NCI-H2081 (cell line): ENCODE results near the gene ESYT2.
A peak's percentile ranks its signal among the peaks of the same experiment; 100 is the strongest.

ENCODE experiments used
- DNase-seq, 2 experiments: peaks; one replicate each; lab custom pipeline; 2025; lab: John Stamatoyannopoulos, UW

ESYT2 gene

DNA sequence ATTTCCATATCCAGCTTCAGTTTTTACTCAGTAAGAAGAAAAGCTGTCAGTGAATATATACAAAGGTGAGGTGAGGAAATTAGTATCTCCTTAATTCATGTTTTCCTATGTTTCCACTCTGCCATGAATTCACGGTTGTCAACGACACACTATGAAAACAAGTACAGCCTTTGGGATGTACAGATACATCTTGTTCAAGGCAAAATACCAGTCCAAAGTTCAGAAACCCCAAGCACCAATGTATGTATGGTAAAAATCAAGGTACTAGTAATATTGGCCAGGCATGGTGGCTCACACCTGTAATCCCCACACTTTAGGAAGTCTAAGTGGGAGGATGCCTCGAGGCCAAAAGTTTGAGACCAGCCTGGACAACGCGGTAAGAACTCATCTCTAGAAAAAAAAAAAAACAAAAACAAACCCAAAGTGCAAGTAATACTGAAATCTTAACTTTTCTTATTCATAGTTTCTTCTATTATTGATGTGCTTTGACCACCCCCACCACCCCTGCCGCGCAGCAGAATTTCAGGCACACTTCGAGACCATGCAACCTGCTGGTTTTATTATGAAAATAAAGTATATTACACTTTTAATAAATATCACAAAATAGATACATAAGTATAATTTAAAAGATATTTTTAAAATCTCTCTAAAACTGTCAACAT lies 3.5 kb downstream of the ESYT2 start:
- DNase-seq: no peak

DNA sequence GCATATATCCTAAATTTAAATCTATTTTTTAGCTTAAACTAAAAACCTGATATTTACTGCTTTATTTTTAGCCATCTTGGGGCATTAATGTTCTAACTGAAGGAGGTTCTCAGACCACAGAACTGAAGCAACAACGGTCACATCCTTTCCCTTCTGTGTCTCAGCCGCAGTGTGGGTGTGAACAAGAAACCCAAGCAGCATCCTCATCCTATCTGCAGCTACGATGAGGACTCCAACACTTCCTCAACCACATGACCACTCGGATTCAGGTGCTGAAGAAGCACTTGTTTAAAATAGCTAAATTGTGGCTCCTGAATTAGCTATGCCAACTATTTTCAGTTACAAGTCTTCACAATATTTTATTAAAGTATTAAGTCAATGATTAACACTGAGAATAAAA lies 5.3 kb downstream of the ESYT2 start:
- no peak for DNase-seq

GRCh38 chr7:158821171-158822031 lies 7.9 kb downstream of the ESYT2 start:
- no peak for DNase-seq

GRCh38 chr7:158820656-158821055 lies 8.7 kb downstream of the ESYT2 start:
- DNase-seq: no peak

- DNase-seq: no peak
These were observed 9.6 kb downstream of the ESYT2 start for GRCh38 chr7:158819571-158820203.

DNA sequence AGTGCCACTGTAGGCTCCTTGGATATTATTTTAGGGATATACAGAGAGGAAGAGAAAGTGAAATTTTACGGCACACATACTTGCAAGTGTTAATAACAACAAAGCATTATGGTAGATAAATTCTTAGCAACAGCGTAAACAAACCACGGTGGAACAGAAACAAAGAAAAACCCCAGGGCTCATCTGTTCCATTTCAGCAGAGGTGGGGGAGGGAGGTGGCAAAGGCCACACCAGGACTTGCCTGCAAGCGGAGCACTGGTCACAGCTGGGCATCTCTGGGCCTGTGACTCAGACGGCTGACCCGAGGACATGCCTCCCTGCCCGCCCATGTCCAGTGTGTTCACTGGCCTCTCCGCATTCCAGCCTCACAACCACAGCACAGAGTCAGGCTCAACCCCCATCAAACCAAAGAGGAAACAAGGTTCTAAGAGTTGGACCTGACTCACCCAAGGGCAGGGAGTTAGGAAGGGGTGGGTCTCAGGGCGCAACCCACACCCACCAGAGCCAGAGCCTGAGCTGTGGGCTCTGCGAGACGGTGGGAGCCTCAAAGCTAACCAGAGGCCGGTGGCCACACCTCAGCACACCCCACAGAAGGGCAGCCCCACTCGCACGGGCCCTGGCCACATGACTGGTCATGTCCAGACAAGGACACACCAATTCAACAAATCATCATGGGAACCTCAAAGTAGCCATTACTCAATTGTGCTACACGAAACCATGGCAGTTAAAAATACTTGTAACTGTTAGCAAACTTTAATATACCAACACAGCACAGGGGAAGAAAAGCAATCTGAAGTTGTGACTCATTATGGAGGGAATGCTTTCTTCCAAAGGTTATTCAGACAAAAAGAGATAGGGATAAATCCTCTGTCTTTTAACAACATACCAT lies 10.7 kb downstream of the ESYT2 start:
- peak; percentile 49 to 57 for DNase-seq

- DNase-seq: no peak
These were observed 12.3 kb downstream of the ESYT2 start for GRCh38 chr7:158816995-158817394.

DNA sequence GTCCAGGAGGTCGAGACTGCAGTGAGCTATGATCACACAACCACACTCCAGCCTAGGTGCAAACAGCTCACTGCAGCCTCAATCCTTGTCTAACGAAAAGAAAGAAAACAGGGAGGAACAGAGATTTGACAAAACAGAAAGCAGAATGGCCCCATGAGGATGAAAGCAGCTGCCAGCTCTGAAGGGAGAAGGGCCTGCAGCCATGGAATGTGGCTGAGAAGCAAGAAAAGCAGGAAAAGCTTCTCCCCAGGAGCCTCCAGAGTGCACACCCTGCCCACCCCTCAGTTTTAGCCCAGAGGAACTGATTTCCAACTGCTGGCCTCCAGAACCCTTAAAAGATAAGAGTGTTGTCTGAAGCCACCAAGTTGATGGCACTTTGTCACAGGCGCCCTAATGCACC lies 13.0 kb downstream of the ESYT2 start:
- DNase-seq: no peak

GRCh38 chr7:158815800-158816128 lies 13.5 kb downstream of the ESYT2 start:
- DNase-seq: no peak

DNA sequence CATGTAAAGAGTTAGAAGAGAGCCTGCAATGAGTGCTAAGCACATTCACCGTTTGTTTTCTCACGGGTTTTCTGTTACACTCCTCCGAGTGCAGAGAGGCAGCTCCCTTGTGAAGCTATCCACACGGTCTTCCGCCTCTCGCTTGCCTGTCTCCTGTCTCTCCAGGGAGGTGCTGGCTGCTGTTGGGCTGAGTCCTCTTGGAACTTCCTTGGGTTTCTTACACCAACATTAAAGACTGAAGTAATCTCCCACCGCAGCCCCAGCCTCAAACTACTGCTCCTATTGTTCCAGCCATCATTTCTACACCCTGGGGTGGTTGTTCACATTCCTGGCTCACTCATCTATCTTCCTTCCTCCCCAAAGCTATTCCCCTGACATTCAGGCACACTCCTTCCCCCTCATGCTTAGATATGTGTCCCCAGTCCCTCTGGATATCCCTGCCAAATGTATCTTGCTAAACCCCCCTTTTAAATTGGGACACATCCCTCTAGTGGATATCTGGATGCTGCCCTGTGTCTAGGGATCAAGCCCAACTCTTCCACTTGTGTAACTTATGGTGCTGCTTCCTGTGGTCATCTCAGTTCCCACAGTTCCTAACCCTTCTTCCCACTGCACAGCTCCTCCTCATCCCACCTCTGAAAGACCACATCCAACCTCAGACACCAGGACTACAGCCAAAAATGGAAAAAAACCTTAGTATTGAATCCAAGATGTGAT lies 14.1 kb downstream of the ESYT2 start:
- no peak for DNase-seq

GRCh38 chr7:158814637-158815036 lies 14.7 kb downstream of the ESYT2 start:
- no peak for DNase-seq

DNA sequence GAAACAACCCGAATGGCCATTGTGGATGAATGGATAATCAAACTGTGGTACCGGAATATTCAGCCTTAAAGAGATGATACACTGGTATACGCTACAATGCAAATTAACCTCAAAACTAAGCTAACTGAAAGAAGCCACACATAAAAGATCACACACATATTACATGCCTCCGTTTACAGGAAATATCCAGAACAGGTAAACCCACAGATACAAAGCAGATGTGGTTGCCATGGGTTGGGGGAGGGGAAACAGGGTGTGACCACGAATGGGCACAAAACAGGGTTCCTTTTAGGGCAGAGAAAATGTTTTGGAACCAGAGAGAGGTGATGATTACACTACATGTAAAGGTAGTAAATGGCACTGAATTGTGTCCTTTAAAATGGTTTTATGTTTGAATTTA lies 16.6 kb downstream of the ESYT2 start:
- no peak for DNase-seq

DNA sequence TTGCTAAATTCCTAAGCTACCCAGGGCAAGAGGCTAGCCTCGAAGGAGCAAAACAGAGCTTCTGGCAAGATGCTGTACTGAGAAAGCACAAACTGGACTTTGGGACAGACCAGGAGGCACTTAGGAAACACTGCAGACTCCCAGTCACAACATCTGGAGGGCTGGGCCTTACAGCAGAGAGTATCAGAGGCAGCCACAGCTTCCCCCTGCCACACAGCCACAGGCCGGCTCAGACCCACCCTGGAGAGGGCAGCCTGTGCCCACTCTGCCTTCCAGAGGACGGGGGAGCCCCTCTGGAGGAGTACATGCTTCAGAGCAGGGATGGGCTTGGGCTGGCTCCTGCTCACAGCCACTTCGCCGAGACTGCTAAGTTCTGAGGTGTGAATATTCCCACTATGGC lies 17.4 kb downstream of the ESYT2 start:
- no peak for DNase-seq

GRCh38 chr7:158811461-158811860 lies 17.8 kb downstream of the ESYT2 start:
- DNase-seq: no peak

- DNase-seq: no peak
These were observed 18.5 kb downstream of the ESYT2 start for GRCh38 chr7:158810846-158811245.

DNA sequence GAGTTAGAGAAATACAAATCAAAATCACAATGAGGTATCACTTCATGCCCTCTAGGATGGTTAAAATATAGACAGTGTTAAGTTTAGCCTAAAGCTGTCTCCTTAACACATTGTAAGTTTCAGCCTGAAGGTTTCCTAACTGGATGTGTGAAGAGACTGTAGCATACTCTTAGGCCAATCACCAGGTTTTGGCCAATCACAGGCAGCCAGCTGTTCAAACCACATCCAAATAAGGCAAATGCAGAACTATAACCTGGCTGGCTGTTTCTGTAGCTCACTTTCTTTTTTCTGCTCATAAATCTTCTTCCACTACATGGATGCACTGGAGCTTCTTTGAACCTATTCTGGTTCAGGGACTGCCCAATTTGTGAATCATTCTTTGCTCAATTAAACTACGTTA lies 19.7 kb downstream of the ESYT2 start:
- DNase-seq: no peak

GRCh38 chr7:158808126-158808525 lies 21.2 kb downstream of the ESYT2 start:
- DNase-seq: no peak

- no peak for DNase-seq
These were observed 23.4 kb downstream of the ESYT2 start for GRCh38 chr7:158805937-158806336.

DNA sequence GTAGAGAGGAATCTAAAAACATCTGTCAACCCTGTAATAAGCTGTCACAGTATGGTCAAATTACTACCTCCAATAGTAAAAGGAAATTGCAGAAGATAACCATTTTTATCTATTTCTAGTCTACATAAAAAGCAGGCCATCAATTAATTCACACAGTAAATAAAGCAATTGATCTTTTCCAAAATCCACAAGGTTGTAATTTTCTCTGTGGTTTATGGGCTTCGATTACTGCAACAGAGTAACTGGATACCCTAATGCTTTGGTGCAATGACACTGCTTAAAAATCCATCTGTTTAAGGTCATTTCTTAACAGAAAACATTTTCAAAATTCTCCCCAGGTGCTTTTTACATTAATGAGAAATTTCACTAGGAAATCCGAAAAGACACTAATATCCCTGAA lies 23.9 kb downstream of the ESYT2 start:
- no peak for DNase-seq

- DNase-seq: no peak
These were observed 25.0 kb downstream of the ESYT2 start for GRCh38 chr7:158804335-158804734.

GRCh38 chr7:158803367-158803969 lies 25.8 kb downstream of the ESYT2 start:
- no peak for DNase-seq
